ENCODE data around the gene ZDHHC14. TPM values are rescaled to one million over a fixed set of nuclear protein-coding genes. Genes with fewer than 3 reads are reported as not detected.

Gene ZDHHC14
- total RNA-seq, 1 experiment from 2014 or later = 3.2 TPM

DNA sequence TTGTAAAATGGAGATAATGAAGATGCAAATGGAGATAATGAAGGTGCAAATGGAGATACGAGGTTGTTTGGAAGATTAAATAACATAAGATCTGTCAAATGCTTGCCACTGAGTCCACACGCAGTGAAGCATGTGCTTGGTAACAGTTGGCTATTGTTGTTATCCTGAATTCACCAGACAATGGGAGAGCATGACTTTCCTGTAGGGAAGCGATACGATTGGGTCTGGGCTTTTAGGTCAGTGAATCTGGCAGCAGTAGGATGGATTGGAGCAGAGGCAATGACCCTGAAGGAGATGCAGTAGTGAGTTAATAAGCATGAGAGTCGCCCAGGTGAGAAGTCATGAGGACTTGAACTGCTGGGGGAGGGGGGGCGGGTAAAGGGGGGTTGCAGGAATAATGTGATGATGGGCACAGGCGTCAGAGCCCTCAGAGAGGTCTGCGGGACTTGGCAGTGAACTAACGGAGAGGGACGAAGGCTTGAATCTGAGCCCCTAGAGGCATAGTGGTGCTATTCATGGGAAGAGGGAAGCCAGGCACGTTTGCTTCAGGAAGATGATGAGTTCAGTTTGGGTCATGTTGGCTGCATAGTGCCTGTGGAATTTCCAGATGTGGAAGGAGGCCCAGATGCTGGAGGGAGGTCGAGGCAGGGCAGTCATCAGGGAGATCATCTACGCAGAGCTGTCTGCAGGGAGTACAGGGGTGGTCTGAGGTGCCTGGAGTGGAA lies 55.4 kb downstream of the ZDHHC14 start:
- no TSS peak for BruUV-seq (replicated peaks)
- no peak for TF ChIP-seq EZH2 (IDR thresholded peaks at IDR 0.05; ENCODE audit: borderline replicate concordance, low read depth, low read length, poor library complexity, severe bottlenecking)
- TF ChIP-seq, protein P1, sequence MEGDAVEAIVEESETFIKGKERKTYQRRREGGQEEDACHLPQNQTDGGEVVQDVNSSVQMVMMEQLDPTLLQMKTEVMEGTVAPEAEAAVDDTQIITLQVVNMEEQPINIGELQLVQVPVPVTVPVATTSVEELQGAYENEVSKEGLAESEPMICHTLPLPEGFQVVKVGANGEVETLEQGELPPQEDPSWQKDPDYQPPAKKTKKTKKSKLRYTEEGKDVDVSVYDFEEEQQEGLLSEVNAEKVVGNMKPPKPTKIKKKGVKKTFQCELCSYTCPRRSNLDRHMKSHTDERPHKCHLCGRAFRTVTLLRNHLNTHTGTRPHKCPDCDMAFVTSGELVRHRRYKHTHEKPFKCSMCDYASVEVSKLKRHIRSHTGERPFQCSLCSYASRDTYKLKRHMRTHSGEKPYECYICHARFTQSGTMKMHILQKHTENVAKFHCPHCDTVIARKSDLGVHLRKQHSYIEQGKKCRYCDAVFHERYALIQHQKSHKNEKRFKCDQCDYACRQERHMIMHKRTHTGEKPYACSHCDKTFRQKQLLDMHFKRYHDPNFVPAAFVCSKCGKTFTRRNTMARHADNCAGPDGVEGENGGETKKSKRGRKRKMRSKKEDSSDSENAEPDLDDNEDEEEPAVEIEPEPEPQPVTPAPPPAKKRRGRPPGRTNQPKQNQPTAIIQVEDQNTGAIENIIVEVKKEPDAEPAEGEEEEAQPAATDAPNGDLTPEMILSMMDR (conservative IDR thresholded peaks at IDR 0.05; ENCODE audit: low read depth, low read length) = no peak
- CTCF ChIA-PET = no interaction called here
- Histone ChIP-seq H3K4me3 (ENCODE audit: low read depth, low read length, poor library complexity, severe bottlenecking) (no peak overlapping the region), H3K27me3 (replicated peaks; ENCODE audit: insufficient read depth, low read depth, low read length, poor library complexity) (no peaks in the 10 kb centered on the region), H3K36me3 (ENCODE audit: insufficient read depth, low read length, poor library complexity, severe bottlenecking) (no peaks in the 10 kb centered on the region), H3K27ac (ENCODE audit: low read depth, low read length, poor library complexity, severe bottlenecking) (no peak overlapping the region), H3K9me3 (ENCODE audit: low read depth, low read length, poor library complexity, severe bottlenecking) (no peaks in the 10 kb centered on the region), H3K4me1 (ENCODE audit: insufficient read depth, low read length, poor library complexity, severe bottlenecking) (peaks cover 10% of the 10 kb centered on the region)
- DNase-seq (ENCODE audit: low spot score) = no peak
- POLR2A ChIA-PET (ENCODE audit: low non-redundant PET) = no interaction called here
- intact Hi-C loops (cut with micrococcal nuclease; ENCODE audit: unreplicated experiment) = no loop called here

DNA sequence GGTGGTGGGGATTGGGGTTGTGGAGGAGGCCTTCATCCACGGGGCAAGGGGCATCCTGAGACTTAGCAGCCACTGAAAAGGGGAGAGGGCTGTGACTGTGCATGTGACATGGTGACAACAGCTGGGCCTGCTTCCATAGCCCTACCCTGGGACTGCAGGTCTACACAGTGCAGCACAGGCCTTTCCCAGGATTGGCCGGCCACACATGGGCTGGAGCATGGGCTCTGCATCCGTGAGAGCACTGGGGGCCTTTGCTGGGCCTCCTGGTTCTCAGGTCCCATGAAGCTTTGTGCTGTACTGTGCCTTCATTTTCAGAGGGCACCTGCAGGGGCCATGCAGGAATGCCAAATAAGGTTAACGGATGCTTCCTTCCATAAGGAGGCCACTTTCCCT lies 56.0 kb downstream of the ZDHHC14 start:
- CTCF ChIA-PET = no interaction called here
- Histone ChIP-seq H3K9me3 (ENCODE audit: low read depth, low read length, poor library complexity, severe bottlenecking) (no peaks in the 10 kb centered on the region), H3K36me3 (ENCODE audit: insufficient read depth, low read length, poor library complexity, severe bottlenecking) (no peaks in the 10 kb centered on the region), H3K27ac (ENCODE audit: low read depth, low read length, poor library complexity, severe bottlenecking) (no peak overlapping the region), H3K27me3 (replicated peaks; ENCODE audit: insufficient read depth, low read depth, low read length, poor library complexity) (no peaks in the 10 kb centered on the region), H3K4me3 (ENCODE audit: low read depth, low read length, poor library complexity, severe bottlenecking) (no peak overlapping the region), H3K4me1 (ENCODE audit: insufficient read depth, low read length, poor library complexity, severe bottlenecking) (peaks cover 9% of the 10 kb centered on the region)
- BruUV-seq (replicated peaks) = no TSS peak
- DNase-seq (ENCODE audit: low spot score) = no peak
- POLR2A ChIA-PET (ENCODE audit: low non-redundant PET) = no interaction called here
- intact Hi-C loops (cut with micrococcal nuclease; ENCODE audit: unreplicated experiment) = no loop called here
- TF ChIP-seq, protein P1 (conservative IDR thresholded peaks at IDR 0.05; ENCODE audit: low read depth, low read length) = no peak
- TF ChIP-seq EZH2 (IDR thresholded peaks at IDR 0.05; ENCODE audit: borderline replicate concordance, low read depth, low read length, poor library complexity, severe bottlenecking) = no peak

DNA sequence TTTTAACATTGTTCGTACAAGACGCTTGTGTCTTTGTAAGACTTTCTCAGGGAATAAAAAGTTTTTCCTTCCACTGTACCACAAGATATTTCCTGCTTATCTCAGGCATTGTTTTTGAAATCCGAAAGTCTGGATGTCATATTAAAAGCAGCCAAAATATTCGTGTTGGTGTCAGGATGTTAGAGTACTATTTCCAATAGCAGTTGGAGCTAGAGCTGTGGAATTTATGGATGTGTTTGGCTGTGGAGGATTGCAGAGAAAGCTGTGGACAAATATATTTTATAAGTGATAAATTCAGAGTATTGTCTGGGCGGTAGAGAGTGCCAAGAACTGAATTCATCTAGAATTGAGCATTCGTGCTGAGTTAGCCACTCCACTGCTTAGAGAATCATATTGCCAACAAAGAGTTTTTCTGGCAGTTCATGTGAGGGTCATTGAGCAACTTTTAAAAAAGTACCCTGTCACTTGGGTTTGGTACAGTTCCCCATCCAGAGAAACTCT lies 57.7 kb downstream of the ZDHHC14 start:
- POLR2A ChIA-PET (ENCODE audit: low non-redundant PET) = no interaction called here
- no peak overlapping the region for H3K27ac ChIP-seq (ENCODE audit: low read depth, low read length, poor library complexity, severe bottlenecking)
- H3K36me3 ChIP-seq (ENCODE audit: insufficient read depth, low read length, poor library complexity, severe bottlenecking) = no peaks in the 10 kb centered on the region
- BruUV-seq (replicated peaks) = no TSS peak
- no peaks in the 10 kb centered on the region for H3K27me3 ChIP-seq (replicated peaks; ENCODE audit: insufficient read depth, low read depth, low read length, poor library complexity)
- no peaks in the 10 kb centered on the region for H3K9me3 ChIP-seq (ENCODE audit: low read depth, low read length, poor library complexity, severe bottlenecking)
- DNase-seq (ENCODE audit: low spot score) = no peak
- H3K4me1 ChIP-seq (ENCODE audit: insufficient read depth, low read length, poor library complexity, severe bottlenecking) = no peaks in the 10 kb centered on the region
- CTCF ChIA-PET = no interaction called here
- no peak overlapping the region for H3K4me3 ChIP-seq (ENCODE audit: low read depth, low read length, poor library complexity, severe bottlenecking)
- TF ChIP-seq EZH2 (IDR thresholded peaks at IDR 0.05; ENCODE audit: borderline replicate concordance, low read depth, low read length, poor library complexity, severe bottlenecking) = no peak
- TF ChIP-seq, protein P1 (conservative IDR thresholded peaks at IDR 0.05; ENCODE audit: low read depth, low read length) = no peak
- intact Hi-C loops (cut with micrococcal nuclease; ENCODE audit: unreplicated experiment) = no loop called here

Data from A673 (cell line).